Neural cell (in vitro differentiated cells): ENCODE results near the gene ENAH.

ENCODE experiments used
- CTCF ChIP-seq: fragments of 450-650 bp; IDR thresholded peaks from 2 replicates; pipeline ENCODE4 v1.5.1; 2014; ENCODE audit warnings: antibody characterized with exemption, mild to moderate bottlenecking, moderate library complexity; ENCODE audit not compliant: poor library complexity, severe bottlenecking
- EP300 ChIP-seq: fragments of 450-650 bp; conservative IDR thresholded peaks from 2 replicates; pipeline ENCODE4 v1.6.1; 2014; ENCODE audit warnings: antibody characterized with exemption, mild to moderate bottlenecking, moderate library complexity; ENCODE audit not compliant: poor library complexity, severe bottlenecking
- EZH2 ChIP-seq: fragments of 200-600, 300-800 bp; shearing (Covaris generic), sonication (generic); IDR thresholded peaks from 2 replicates; pipeline ENCODE4 v1.6.1; 2014; ENCODE audit warnings: antibody characterized with exemption, low read length, borderline replicate concordance, mild to moderate bottlenecking; ENCODE audit not compliant: insufficient read depth, poor library complexity, severe bottlenecking
- POLR2AphosphoS5 ChIP-seq: IDR thresholded peaks from 2 replicates; pipeline ENCODE4 v1.6.1; 2012
- RAD21 ChIP-seq: fragments of 450-650 bp; conservative IDR thresholded peaks from 2 replicates; pipeline ENCODE4 v1.6.1; 2014; ENCODE audit warnings: antibody characterized with exemption, mild to moderate bottlenecking, moderate library complexity
- REST ChIP-seq: IDR thresholded peaks from 2 replicates; pipeline ENCODE4 v1.6.1; 2012; ENCODE audit warnings: borderline replicate concordance
- SMC3 ChIP-seq: fragments of 450-650 bp; conservative IDR thresholded peaks from 2 replicates; pipeline ENCODE4 v1.6.1; 2014; ENCODE audit warnings: antibody characterized with exemption, mild to moderate bottlenecking, moderate library complexity; ENCODE audit not compliant: poor library complexity
- TAF1 ChIP-seq: IDR thresholded peaks from 2 replicates; pipeline ENCODE4 v1.6.1; 2012; ENCODE audit warnings: low read depth

- no peak for TF ChIP-seq CTCF
- no peak for TF ChIP-seq EZH2
- no peak for TF ChIP-seq REST
- TF ChIP-seq RAD21 = no peak
- TF ChIP-seq POLR2AphosphoS5 = no peak
- TF ChIP-seq TAF1 = no peak
- TF ChIP-seq EP300 = no peak
- TF ChIP-seq SMC3 = no peak
Observed at GRCh38 chr1:225700164-225700821, 47.4 kb upstream of the ENAH start.
